Measurements from ENCODE around the gene TMPRSS3. TPM values are rescaled to one million over a fixed set of nuclear protein-coding genes. Genes with fewer than 3 reads are reported as not detected.
A peak's percentile ranks its signal among the peaks of the same experiment; 100 is the strongest.

Gene TMPRSS3
- total and polyA plus RNA-seq, 8 donors = 3.1 to 11.6 (median 7.9) TPM

DNA sequence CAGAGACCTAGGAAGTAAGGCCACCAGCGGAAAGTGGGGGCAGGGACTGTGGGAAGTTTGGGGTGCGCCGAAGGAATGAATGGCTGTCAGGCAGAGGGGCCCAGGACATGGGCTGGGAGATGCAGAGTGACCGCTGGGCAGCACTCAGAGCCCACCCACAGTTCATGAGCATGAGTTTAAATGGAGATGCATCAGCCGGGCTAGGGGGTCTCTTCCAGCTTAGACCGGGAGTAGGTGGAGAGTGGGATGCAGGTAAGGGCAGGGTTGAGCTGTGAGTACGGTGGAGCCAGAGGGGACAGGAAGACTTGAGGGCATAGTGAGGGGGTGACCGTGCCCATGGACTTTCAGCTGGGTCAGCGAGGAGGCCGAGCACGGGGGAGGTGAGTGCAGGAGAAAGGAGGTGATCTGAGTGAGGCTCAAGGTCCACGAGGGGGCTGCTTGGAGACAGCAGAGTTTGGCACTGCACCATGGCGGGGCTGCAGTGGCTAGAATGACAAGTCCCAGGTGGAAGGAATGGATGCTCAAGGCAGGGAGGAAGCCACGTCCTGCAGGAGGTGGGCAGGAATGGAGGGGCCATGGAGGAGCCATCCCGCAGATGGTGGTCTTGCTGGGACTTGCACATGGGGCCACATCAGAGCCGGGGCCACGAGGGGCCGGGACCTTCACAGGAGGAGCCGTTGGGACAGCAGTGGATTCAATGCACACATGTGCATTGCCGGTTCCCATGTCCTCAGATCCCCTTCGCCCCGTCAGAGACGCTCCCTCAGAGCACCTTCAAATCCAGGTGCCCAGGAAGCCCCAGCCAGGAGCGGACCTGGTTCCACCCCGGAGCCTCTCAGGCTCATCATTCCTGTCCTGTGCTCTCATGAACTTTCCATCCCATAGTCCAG lies 42.7 kb upstream of the TMPRSS3 start:
- Histone ChIP-seq H3K27ac (no peak overlapping the region), H3K4me1 (no peaks in the 10 kb centered on the region), H3K4me3 (no peak overlapping the region), H3K9me3 (no peaks in the 10 kb centered on the region), H3K36me3 (no peaks in the 10 kb centered on the region), H3K27me3 (no peaks in the 10 kb centered on the region)
- TF ChIP-seq, protein P1, sequence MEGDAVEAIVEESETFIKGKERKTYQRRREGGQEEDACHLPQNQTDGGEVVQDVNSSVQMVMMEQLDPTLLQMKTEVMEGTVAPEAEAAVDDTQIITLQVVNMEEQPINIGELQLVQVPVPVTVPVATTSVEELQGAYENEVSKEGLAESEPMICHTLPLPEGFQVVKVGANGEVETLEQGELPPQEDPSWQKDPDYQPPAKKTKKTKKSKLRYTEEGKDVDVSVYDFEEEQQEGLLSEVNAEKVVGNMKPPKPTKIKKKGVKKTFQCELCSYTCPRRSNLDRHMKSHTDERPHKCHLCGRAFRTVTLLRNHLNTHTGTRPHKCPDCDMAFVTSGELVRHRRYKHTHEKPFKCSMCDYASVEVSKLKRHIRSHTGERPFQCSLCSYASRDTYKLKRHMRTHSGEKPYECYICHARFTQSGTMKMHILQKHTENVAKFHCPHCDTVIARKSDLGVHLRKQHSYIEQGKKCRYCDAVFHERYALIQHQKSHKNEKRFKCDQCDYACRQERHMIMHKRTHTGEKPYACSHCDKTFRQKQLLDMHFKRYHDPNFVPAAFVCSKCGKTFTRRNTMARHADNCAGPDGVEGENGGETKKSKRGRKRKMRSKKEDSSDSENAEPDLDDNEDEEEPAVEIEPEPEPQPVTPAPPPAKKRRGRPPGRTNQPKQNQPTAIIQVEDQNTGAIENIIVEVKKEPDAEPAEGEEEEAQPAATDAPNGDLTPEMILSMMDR (IDR thresholded peaks at IDR 0.05) = no peak
- peak in 1 of 6 donors; percentile 14 for DNase-seq
- WGBS, 2 donors = 75 to 84% methylated on average over 22 to 25 of the region's 25 CpGs
- no peak for ATAC-seq
- intact Hi-C loops (cut with DNase I) = no loop called here
- FAIRE-seq = no peak

DNA sequence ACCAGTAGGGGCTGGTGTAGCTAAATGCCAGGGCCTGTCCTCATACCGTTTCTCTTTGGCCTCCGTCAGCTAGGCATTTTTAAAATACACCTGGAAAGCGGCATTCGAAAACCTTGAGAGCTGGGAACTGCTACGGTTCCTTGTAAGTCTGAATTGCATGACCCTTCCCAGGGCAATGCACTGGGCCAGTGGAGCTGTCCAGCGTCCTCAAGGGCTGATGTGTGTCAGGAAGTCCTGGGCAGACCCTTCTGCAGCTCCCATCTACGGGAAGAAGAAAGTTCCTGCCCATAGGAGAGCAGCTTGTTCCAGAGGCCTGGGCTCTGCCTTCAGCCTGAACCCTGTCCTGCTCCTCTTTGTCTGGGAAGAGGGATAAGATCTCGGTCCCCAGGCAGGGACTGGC lies 41.9 kb upstream of the TMPRSS3 start:
- no peaks in the 10 kb centered on the region for H3K36me3 ChIP-seq
- intact Hi-C loops (cut with DNase I) = no loop called here
- H3K9me3 ChIP-seq = no peaks in the 10 kb centered on the region
- H3K27me3 ChIP-seq = no peaks in the 10 kb centered on the region
- no peak overlapping the region for H3K27ac ChIP-seq
- no peaks in the 10 kb centered on the region for H3K4me1 ChIP-seq
- ATAC-seq (peak in 1 of 4 donors; percentile 37), FAIRE-seq (no peak), DNase-seq (no peak)
- whole genome bisulfite sequencing, 2 donors = 48 to 53% methylated on average over 8 of the region's 8 CpGs
- TF ChIP-seq, protein P1 (IDR thresholded peaks at IDR 0.05) = no peak
- H3K4me3 ChIP-seq = no peak overlapping the region

DNA sequence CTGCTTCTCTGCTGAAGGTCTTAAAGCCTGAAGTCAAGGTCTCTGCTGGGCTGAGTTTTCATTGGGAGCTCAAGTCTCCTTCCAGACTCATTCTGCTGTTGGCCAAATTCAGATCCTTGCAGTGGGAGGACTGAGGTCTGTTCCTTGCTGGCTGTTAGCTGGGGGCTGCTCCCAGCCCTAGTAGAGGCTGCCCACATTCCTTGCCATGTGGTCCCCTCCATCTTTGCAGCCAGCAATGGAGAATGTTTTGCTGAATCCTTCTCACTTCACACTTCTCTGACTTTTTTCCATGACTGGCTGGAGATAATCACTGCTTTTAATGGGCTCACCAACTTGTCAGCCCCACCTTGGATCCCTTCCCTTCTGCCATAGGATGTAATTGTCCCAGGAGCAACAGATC lies 41.1 kb upstream of the TMPRSS3 start:
- TF ChIP-seq, protein P1 (IDR thresholded peaks at IDR 0.05) = no peak
- no peaks in the 10 kb centered on the region for H3K4me1 ChIP-seq
- FAIRE-seq (no peak), ATAC-seq (no peak), DNase-seq (no peak)
- H3K36me3 ChIP-seq = no peaks in the 10 kb centered on the region
- no peaks in the 10 kb centered on the region for H3K27me3 ChIP-seq
- intact Hi-C loops (cut with DNase I) = no loop called here
- no peak overlapping the region for H3K27ac ChIP-seq
- no peak overlapping the region for H3K4me3 ChIP-seq
- H3K9me3 ChIP-seq = no peaks in the 10 kb centered on the region

DNA sequence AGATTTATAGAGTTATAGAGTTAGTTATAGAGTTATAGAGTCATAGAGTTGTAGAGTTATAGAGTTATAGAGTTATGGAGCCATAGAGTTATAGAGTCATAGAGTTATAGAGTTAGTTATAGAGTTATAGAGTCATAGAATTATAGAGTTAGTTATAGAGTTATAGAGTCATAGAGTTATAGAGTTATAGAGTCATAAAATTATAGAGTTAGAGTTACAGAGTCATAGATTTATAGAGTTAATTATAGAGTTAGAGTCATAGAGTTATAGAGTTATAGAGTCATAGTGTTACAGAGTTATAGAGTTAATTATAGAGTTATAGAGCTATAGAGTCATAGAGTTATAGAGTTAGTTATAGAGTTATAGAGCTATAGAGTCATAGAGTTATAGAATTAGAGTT lies 40.0 kb upstream of the TMPRSS3 start:
- no peak for FAIRE-seq
- intact Hi-C loops (cut with DNase I) = no loop called here
- no peak for ATAC-seq
- Histone ChIP-seq H3K9me3 (no peaks in the 10 kb centered on the region), H3K27me3 (no peaks in the 10 kb centered on the region), H3K27ac (no peak overlapping the region), H3K36me3 (no peaks in the 10 kb centered on the region), H3K4me3 (no peak overlapping the region), H3K4me1 (no peaks in the 10 kb centered on the region)
- TF ChIP-seq, protein P1 (IDR thresholded peaks at IDR 0.05) = no peak
- no peak for DNase-seq

DNA sequence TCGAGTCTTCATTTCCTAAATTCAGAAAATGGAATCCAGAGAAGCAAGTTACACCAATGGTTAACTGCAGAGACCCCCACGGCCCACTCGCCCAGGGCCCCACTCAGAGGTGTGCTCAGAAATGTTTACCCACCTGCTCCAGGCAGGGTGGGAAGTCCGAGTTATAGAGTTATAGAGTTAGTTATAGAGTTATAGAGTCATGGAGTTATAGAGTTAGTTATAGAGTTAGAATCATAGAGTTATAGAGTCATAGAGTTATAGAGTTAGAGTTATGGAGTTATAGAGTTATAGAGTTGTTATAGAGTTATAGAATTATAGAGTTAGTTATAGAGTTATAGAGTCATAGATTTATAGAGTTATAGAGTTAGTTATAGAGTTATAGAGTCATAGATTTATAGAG lies 39.5 kb upstream of the TMPRSS3 start:
- Histone ChIP-seq H3K4me1 (no peaks in the 10 kb centered on the region), H3K27ac (no peak overlapping the region), H3K27me3 (no peaks in the 10 kb centered on the region), H3K36me3 (no peaks in the 10 kb centered on the region), H3K9me3 (no peaks in the 10 kb centered on the region), H3K4me3 (no peak overlapping the region)
- intact Hi-C loops (cut with DNase I) = no loop called here
- TF ChIP-seq, protein P1 (IDR thresholded peaks at IDR 0.05) = no peak
- DNase-seq (no peak), ATAC-seq (no peak), FAIRE-seq (no peak)
- 52 to 65% methylated on average over 4 of the region's 4 CpGs for WGBS, 2 donors
